BJ (cell line): Measurements from ENCODE around the gene RPL15. TPM values are rescaled to one million over a fixed set of nuclear protein-coding genes. Genes with fewer than 3 reads are reported as not detected.
A peak's percentile ranks its signal among the peaks of the same experiment; 100 is the strongest.

Source experiments
- CTCF ChIA-PET: fragments of 350-600 bp; formaldehyde crosslinking; extraction: SDS; loops from one replicate; lab custom pipeline; 2021; ENCODE audit warnings: antibody characterized with exemption, inconsistent platforms; lab: Yijun Ruan, JAX
- POLR2A ChIA-PET: fragments of 300-600 bp; sonication (Branson Sonifier 250); formaldehyde crosslinking; extraction: SDS; loops from one replicate; lab custom pipeline; 2021; ENCODE audit warnings: antibody characterized with exemption; lab: Charles Lee
- DNase-seq: peaks from one replicate; pipeline ENCODE4 v3.0.0-alpha.2; 2011; ENCODE audit warnings: low read depth
- H3K27me3 ChIP-seq: 2 replicates; pipeline ENCODE4 v1.6.0; 2011; ENCODE audit warnings: low read length; ENCODE audit not compliant: control insufficient read depth, insufficient read depth
- H3K36me3 ChIP-seq: 2 replicates; pipeline ENCODE4 v1.5.1; 2011; ENCODE audit warnings: low read length; ENCODE audit not compliant: control insufficient read depth, insufficient read depth
- H3K4me3 ChIP-seq: 2 replicates; pipeline ENCODE4 v1.5.1; 2011; ENCODE audit warnings: low read depth, mild to moderate bottlenecking, control low read depth, low read length
- polyA plus RNA-seq: library from polyadenylated mRNA; depleted of rRNA; stranded (reverse); fragments of >200 nt; gene quantifications from 2 replicates; pipeline ENCODE4 v1.2.3, GENCODE V29; 2011
- TF ChIP-seq, protein P1 (sequence below): IDR thresholded peaks from 2 replicates; pipeline ENCODE4 v1.5.1; 2011; ENCODE audit warnings: low read depth, mild to moderate bottlenecking, control low read depth, inconsistent platforms, low read length, moderate library complexity; ENCODE audit not compliant: insufficient read depth

RPL15 gene
- polyA plus RNA-seq, 1 experiment, result 5,733 TPM

DNA sequence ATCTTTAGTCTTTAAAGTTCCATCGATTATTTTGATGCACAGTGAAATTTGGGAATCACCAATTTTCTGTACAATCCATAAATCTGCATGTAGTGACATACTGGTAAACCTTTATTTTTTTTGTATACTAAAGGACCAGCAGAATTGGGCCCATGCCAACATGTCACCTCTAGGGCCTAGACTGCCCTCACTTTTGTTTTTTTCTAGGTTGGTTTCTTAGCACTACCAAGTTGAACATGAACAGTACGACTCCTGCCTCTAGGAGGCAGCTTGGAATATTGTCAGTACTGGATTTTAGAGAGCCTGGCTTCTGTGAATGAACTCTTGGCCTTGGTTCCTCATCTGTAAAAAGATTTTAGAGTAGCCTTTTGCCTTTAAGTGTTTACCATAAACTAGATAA is 32.5 kb upstream of the RPL15 start:
- CTCF ChIA-PET, result interaction anchor here (0.6 to 1.4 kb wide), 3 partner anchors 10 to 357 kb away, joined by 3 to 4 read pairs (median 3); no protein-coding TSS in a partner anchor
- TF ChIP-seq, protein P1, sequence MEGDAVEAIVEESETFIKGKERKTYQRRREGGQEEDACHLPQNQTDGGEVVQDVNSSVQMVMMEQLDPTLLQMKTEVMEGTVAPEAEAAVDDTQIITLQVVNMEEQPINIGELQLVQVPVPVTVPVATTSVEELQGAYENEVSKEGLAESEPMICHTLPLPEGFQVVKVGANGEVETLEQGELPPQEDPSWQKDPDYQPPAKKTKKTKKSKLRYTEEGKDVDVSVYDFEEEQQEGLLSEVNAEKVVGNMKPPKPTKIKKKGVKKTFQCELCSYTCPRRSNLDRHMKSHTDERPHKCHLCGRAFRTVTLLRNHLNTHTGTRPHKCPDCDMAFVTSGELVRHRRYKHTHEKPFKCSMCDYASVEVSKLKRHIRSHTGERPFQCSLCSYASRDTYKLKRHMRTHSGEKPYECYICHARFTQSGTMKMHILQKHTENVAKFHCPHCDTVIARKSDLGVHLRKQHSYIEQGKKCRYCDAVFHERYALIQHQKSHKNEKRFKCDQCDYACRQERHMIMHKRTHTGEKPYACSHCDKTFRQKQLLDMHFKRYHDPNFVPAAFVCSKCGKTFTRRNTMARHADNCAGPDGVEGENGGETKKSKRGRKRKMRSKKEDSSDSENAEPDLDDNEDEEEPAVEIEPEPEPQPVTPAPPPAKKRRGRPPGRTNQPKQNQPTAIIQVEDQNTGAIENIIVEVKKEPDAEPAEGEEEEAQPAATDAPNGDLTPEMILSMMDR, result 0 out of 2 replicates have a peak, but pooled peaks have one; percentile 10
- H3K27me3 ChIP-seq, result no peaks in the 10 kb centered on the region
- peaks cover 4% of the 10 kb centered on the region; the same call in 1 of the 2 replicates for H3K36me3 ChIP-seq
- POLR2A ChIA-PET, result no interaction called here
- no peak for DNase-seq
- no peak overlapping the region for H3K4me3 ChIP-seq

DNA sequence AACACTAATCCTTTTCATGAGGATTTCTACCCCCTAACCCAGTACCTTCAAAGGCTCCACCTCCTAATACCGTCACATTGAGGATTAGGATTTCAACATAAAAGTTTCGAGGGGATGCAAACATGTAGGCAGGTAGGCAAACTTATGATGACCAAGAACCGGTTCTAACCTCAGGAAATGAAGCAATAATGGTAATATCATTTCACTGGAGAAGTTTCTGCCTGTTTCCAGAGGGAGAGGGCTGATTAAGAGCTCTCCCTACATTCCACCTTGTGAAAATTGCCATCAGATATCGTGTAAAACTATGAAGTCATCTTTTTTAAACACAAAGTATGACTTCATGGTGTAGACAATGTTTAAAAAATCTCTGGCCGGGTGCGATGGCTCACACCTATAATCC is 31.7 kb upstream of the RPL15 start:
- Histone ChIP-seq H3K36me3 (peaks cover 5% of the 10 kb centered on the region; the same call in 1 of the 2 replicates), H3K27me3 (no peaks in the 10 kb centered on the region), H3K4me3 (no peak overlapping the region)
- CTCF ChIA-PET, result interaction anchor here (0.7 to 1.4 kb wide), 2 partner anchors 9 to 55 kb away, joined by 3 read pairs; no protein-coding TSS in a partner anchor
- DNase-seq, result no peak
- TF ChIP-seq, protein P1, result no peak
- POLR2A ChIA-PET, result no interaction called here

DNA sequence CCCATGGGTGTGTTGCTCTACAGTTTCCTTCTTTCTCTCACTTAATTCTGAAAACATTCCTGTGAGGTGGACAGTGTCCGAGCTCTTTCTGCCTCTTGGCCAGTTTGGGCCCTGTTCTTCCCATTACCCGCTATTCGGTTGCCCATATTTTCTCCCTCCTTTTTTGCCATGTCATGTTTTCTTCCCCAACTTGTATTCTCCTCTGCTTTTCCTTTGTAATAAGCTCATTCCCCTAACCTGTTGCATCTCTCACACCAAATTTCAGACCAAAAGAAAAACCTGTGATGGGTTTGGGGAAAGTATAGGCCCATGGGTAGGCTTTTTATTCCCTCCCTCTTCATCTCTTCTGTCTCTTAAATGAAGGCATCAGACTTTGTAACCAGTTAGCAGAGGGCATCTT is 30.6 kb upstream of the RPL15 start:
- ChIA-PET POLR2A (no interaction called here), CTCF (interaction anchor here (3.6 kb wide), 1 partner anchor 8 kb away, joined by 19 read pairs; no protein-coding TSS in a partner anchor)
- H3K27me3 ChIP-seq, result no peaks in the 10 kb centered on the region
- TF ChIP-seq, protein P1, result no peak
- H3K36me3 ChIP-seq, result peaks cover 5% of the 10 kb centered on the region; the same call in 1 of the 2 replicates
- no peak overlapping the region for H3K4me3 ChIP-seq
- no peak for DNase-seq

DNA sequence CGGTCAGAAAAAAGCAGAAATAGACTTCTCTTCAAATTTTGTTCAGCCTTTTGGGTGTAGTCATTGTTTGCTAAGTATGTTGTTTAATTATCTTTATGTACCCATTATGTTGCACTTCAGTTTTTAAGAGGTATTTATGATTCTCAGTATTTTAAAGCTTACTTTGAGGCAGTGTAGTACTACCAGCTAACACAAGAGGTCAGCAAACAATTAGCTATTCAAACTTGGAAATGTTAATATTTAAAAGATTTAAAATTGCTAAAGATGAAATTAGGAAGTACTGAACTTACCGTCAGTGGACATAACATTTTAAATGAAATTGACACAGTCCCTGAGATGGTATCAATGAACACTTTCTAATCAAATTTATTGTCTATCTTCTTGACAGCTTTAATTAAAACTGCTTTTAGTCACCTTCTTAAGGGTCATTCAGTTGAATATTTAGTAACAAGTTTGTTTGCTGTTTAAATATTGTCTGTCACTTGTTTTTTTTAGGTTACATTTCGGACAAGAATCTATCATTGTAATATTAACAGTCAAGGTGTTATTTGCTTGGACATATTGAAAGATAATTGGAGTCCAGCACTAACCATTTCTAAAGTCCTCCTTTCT is 28.2 kb upstream of the RPL15 start:
- Histone ChIP-seq H3K27me3 (no peaks in the 10 kb centered on the region), H3K36me3 (peaks cover 1% of the 10 kb centered on the region; the same call in 1 of the 2 replicates), H3K4me3 (no peak overlapping the region)
- TF ChIP-seq, protein P1, result peak; percentile 72
- CTCF ChIA-PET, result interaction anchor here (0.7 to 3.6 kb wide), 13 partner anchors 10 to 694 kb away, joined by 3 to 19 read pairs (median 4); no protein-coding TSS in a partner anchor
- POLR2A ChIA-PET, result interaction anchor here (0.5 kb wide), 1 partner anchor 9 kb away, joined by 3 read pairs; no protein-coding TSS in a partner anchor
- DNase-seq, result no peak

DNA sequence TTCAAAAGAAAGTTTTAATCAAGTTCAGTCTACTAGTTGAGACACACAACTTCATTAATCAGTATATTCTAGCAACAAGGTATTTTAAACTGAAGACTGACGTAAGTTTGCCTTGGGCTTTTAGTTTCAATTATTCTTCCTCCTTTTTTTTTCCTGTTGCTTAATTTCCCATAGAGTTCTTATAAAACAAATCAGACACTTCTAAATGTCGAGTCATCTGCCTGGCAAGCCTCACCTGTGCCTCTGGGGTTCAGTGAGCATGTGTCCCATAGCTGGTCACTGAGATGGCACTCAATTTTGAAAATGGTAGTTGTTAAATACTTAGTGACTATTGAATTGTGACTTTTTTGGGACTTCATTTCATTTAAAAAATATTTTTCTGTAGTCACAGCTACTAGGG is 27.5 kb upstream of the RPL15 start:
- no peak for DNase-seq
- Histone ChIP-seq H3K4me3 (no peak overlapping the region), H3K27me3 (no peaks in the 10 kb centered on the region), H3K36me3 (peaks cover 1% of the 10 kb centered on the region; the same call in 1 of the 2 replicates)
- POLR2A ChIA-PET, result interaction anchor here (0.5 kb wide), 1 partner anchor 10 kb away, joined by 3 read pairs; no protein-coding TSS in a partner anchor
- CTCF ChIA-PET, result interaction anchor here (1.1 to 3.6 kb wide), 10 partner anchors 9 to 693 kb away, joined by 3 to 19 read pairs (median 6); no protein-coding TSS in a partner anchor
- TF ChIP-seq, protein P1, result no peak
